Ishikawa (cell line): ENCODE measurements around the gene BSG.

Experiments
- CEBPB ChIP-seq: IDR thresholded peaks from 2 replicates; pipeline ENCODE4 v1.6.1; 2012
- CREB1 ChIP-seq: IDR thresholded peaks from 2 replicates; pipeline ENCODE4 v1.6.1; 2012; ENCODE audit warnings: low read depth
- EGR1 ChIP-seq: IDR thresholded peaks from 2 replicates; pipeline ENCODE4 v1.6.1; 2012
- EP300 ChIP-seq: IDR thresholded peaks from 2 replicates; pipeline ENCODE4 v1.6.1; 2012; ENCODE audit warnings: borderline replicate concordance
- FOXM1 ChIP-seq: IDR thresholded peaks from 2 replicates; pipeline ENCODE4 v1.6.1; 2012; ENCODE audit warnings: low read depth, borderline replicate concordance
- MAX ChIP-seq: IDR thresholded peaks from 2 replicates; pipeline ENCODE4 v1.6.1; 2012
- RAD21 ChIP-seq: IDR thresholded peaks from 2 replicates; pipeline ENCODE4 v1.6.1; 2012; ENCODE audit warnings: low read depth
- REST ChIP-seq: IDR thresholded peaks from 2 replicates; pipeline ENCODE4 v1.6.1; 2012; ENCODE audit warnings: low read depth, mild to moderate bottlenecking
- TAF1 ChIP-seq: IDR thresholded peaks from 2 replicates; pipeline ENCODE4 v1.6.1; 2012; ENCODE audit warnings: low read depth, mild to moderate bottlenecking
- TEAD4 ChIP-seq: IDR thresholded peaks from 2 replicates; pipeline ENCODE4 v1.6.1; 2012
- USF1 ChIP-seq: IDR thresholded peaks from 2 replicates; pipeline ENCODE4 v1.6.1; 2012
- YY1 ChIP-seq: IDR thresholded peaks from 2 replicates; pipeline ENCODE4 v1.6.1; 2012; ENCODE audit warnings: low read depth
- ZBTB7A ChIP-seq: IDR thresholded peaks from 2 replicates; pipeline ENCODE4 v1.6.1; 2012; ENCODE audit warnings: low read depth

GRCh38 chr19:525857-526419 lies 46.5 kb upstream of the BSG start:
- TF ChIP-seq EGR1 (no peak), CEBPB (no peak), EP300 (no peak), TAF1 (no peak), MAX (no peak), REST (no peak), RAD21 (no peak), USF1 (no peak), YY1 (no peak), CREB1 (no peak), TEAD4 (no peak), ZBTB7A (no peak), FOXM1 (no peak)
